ENCODE results near the gene CCL5.

DNA sequence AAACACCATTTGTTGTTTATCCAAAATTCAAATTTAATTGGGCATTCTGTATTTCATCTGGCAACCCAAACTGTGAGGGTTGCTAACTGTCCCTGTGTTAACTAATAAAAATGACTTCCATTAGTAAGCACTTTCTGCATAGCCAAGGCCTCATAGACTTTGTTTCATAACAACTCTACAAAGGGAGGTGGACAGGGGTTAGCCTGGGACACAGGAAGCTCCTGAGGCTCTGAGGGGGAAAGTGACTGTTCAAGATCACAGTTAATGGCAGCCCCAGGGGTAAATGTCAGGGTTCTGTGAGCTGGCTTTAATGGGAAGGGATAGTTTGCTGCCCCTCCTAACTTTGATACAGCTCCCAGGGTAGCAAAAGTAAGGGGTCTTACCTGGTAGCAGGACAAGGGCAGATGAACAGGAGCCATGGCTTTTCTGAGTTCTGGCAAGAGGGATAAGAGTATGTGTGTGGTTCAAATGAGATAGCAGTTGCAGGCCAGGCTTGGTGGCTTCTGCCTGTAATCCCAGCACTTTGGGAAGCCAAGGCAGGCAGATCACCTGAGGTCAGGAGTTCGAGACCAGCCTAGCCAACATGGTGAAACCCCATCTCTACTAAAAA lies 13.7 kb downstream of the CCL5 start:
- no peak for TF ChIP-seq GATA2 (IDR thresholded peaks at IDR 0.05; ENCODE audit: low read depth, low read length)
- TF ChIP-seq GATA3 (IDR thresholded peaks at IDR 0.05; ENCODE audit: low read depth, low read length), result no peak

All from SH-SY5Y (cell line).